Measurements from ENCODE around the gene OSER1. TPM values are rescaled to one million over a fixed set of nuclear protein-coding genes. Genes with fewer than 3 reads are reported as not detected.
A peak's percentile ranks its signal among the peaks of the same experiment; 100 is the strongest.

OSER1 gene
- polyA plus RNA-seq, 1 of the 3 experiments (the other 2 are of a cell fraction): 22.3 TPM

DNA sequence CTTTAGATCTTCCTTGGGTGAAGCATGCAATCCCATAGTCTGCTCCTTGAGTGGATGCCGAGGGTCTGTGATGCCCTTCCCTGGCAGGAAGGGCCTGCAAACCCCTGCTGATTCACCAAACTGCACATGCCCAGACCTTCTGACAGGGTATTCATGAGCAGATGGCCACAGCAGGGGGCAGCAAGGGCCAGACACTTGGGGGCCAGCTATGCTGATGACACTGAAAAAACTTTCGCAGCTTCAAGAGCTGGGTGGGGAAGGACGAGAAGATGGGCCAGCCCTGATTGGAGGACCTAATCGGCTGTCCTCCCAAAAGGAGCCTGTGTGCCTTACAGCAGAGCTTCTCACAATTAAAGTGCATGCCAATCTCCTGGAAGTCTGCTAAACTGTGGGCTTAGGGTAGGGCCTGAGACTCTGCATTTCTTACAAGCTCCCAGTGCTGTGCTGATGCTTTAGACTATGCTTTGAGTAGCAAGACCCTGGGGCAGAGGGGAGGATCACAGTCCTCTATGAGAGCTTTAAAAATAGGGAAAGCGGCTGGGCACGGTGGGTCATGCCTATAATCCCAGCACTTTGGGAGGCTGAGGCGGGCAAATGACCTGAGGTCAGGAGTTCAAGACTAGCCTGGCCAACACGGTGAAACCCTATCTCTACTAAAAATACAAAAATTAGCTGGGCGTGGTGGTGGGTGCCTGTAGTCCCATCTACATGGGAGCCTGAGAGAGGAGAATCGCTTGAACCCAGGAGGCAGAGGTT, 21.3 kb upstream of the OSER1 start:
- WGBS (ENCODE audit: low lambda C conversion rate): 76% methylated on average over 9 of the region's 10 CpGs

GRCh38 chr20:44231193-44231592, 20.6 kb upstream of the OSER1 start:
- DNase-seq: no peak

More for the DNA sequence above, 21.3 kb upstream of the OSER1 start:
- H3K79me2 ChIP-seq (ENCODE audit: insufficient read depth): no peaks in the 10 kb centered on the region
- DNase-seq: no peak
- no peaks in the 10 kb centered on the region for H3F3A ChIP-seq (replicated peaks; ENCODE audit: insufficient read depth)
- ChIA-PET CTCF (interaction anchor here (2.8 to 6.1 kb wide), 3 partner anchors 12 to 79 kb away, joined by 16 to 42 read pairs (median 17); partner anchors contain the start of gene FITM2), POLR2A (no interaction called here)
- H2AFZ ChIP-seq (ENCODE audit: low read depth): no peak overlapping the region
- H3K9me2 ChIP-seq: no peaks in the 10 kb centered on the region
- H3K9ac ChIP-seq: no peak overlapping the region
- no peaks in the 10 kb centered on the region for H3K36me3 ChIP-seq (replicated peaks in 1 of 2; ENCODE audit: control insufficient read depth in 1 of 2, insufficient read depth in 2 of 2, low read length in 1 of 2)
- H3K9me3 ChIP-seq: no peaks in the 10 kb centered on the region
- no peak overlapping the region for H3K4me2 ChIP-seq
- no peaks in the 10 kb centered on the region for H3K4me1 ChIP-seq (ENCODE audit: control insufficient read depth in 1 of 2, insufficient read depth in 2 of 2, low read depth in 1 of 2, low read length in 1 of 2)
- H3K27ac ChIP-seq (ENCODE audit: low read depth in 2 of 2, low read length in 1 of 2): no peak overlapping the region
- TF ChIP-seq RAD21 (IDR thresholded peaks at IDR 0.05; ENCODE audit: low read length) (peak; percentile 17; the same call in 1 of the 2 replicates), REST (IDR thresholded peaks at IDR 0.05; ENCODE audit: low read depth, low read length) (no peak)
- H4K20me1 ChIP-seq (ENCODE audit: insufficient read depth): no peaks in the 10 kb centered on the region
- no peak overlapping the region for H3K4me3 ChIP-seq (ENCODE audit: low read depth in 2 of 2, low read length in 1 of 2)
- no peaks in the 10 kb centered on the region for H3K27me3 ChIP-seq (ENCODE audit: insufficient read depth)

More at GRCh38 chr20:44231193-44231592, 20.6 kb upstream of the OSER1 start:
- WGBS (ENCODE audit: low lambda C conversion rate): 74% methylated on average over 7 of the region's 7 CpGs
- TF ChIP-seq JUND (IDR thresholded peaks at IDR 0.05): no peak
- no peak for TF ChIP-seq GABPA (IDR thresholded peaks at IDR 0.05; ENCODE audit: low read depth)
- no peak for TF ChIP-seq EZH2phosphoT487 (IDR thresholded peaks at IDR 0.05; ENCODE audit: borderline replicate concordance, low read depth)
- TF ChIP-seq, protein P1, sequence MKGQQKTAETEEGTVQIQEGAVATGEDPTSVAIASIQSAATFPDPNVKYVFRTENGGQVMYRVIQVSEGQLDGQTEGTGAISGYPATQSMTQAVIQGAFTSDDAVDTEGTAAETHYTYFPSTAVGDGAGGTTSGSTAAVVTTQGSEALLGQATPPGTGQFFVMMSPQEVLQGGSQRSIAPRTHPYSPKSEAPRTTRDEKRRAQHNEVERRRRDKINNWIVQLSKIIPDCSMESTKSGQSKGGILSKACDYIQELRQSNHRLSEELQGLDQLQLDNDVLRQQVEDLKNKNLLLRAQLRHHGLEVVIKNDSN (IDR thresholded peaks at IDR 0.05; ENCODE audit: borderline replicate concordance, low read depth): no peak
- TF ChIP-seq CTCF (IDR thresholded peaks at IDR 0.05): no peak
- no peak for TF ChIP-seq TAF1 (IDR thresholded peaks at IDR 0.05; ENCODE audit: borderline replicate concordance, low read depth, low read length)
- TF ChIP-seq ZBTB33 (IDR thresholded peaks at IDR 0.05; ENCODE audit: borderline replicate concordance, low read depth): no peak
- TF ChIP-seq RAD21 (IDR thresholded peaks at IDR 0.05; ENCODE audit: low read length): no peak
- no peak for TF ChIP-seq ELF1 (IDR thresholded peaks at IDR 0.05)
- no peak for TF ChIP-seq FOXJ3 (CRISPR knock-in tag; IDR thresholded peaks at IDR 0.05)
- no peaks in the 10 kb centered on the region for H3K36me3 ChIP-seq (replicated peaks in 1 of 2; ENCODE audit: control insufficient read depth in 1 of 2, insufficient read depth in 2 of 2, low read length in 1 of 2)
- no peaks in the 10 kb centered on the region for H3K27me3 ChIP-seq (ENCODE audit: insufficient read depth)
- no peak overlapping the region for H3K4me3 ChIP-seq (ENCODE audit: low read depth in 2 of 2, low read length in 1 of 2)
- H3K9ac ChIP-seq: no peak overlapping the region
- ChIA-PET CTCF (interaction anchor here (2.2 to 6.1 kb wide), 4 partner anchors 12 to 80 kb away, joined by 8 to 42 read pairs (median 16); partner anchors contain the start of gene FITM2), POLR2A (no interaction called here)
- H3K27ac ChIP-seq (ENCODE audit: low read depth in 2 of 2, low read length in 1 of 2): no peak overlapping the region
- H3F3A ChIP-seq (replicated peaks; ENCODE audit: insufficient read depth): no peaks in the 10 kb centered on the region
- H3K79me2 ChIP-seq (ENCODE audit: insufficient read depth): no peaks in the 10 kb centered on the region
- no peaks in the 10 kb centered on the region for H3K4me1 ChIP-seq (ENCODE audit: control insufficient read depth in 1 of 2, insufficient read depth in 2 of 2, low read depth in 1 of 2, low read length in 1 of 2)
- H4K20me1 ChIP-seq (ENCODE audit: insufficient read depth): no peaks in the 10 kb centered on the region
- no peak overlapping the region for H3K4me2 ChIP-seq
- no peak overlapping the region for H2AFZ ChIP-seq (ENCODE audit: low read depth)
- no peaks in the 10 kb centered on the region for H3K9me2 ChIP-seq
- no peaks in the 10 kb centered on the region for H3K9me3 ChIP-seq

Data from SK-N-SH (cell line).